HG03521 (cell line): Measurements from ENCODE around the gene IVL.

ENCODE experiments used
- ATAC-seq: cut with Tn5 transposase; IDR thresholded peaks from one replicate; pipeline ENCODE4 v1.9.1; 2021; ENCODE audit warnings: mild to moderate bottlenecking, moderate library complexity; ENCODE audit not compliant: unreplicated experiment

IVL gene

GRCh38 chr1:152886758-152887409 lies 21.5 kb upstream of the IVL start:
- no peak for ATAC-seq

DNA sequence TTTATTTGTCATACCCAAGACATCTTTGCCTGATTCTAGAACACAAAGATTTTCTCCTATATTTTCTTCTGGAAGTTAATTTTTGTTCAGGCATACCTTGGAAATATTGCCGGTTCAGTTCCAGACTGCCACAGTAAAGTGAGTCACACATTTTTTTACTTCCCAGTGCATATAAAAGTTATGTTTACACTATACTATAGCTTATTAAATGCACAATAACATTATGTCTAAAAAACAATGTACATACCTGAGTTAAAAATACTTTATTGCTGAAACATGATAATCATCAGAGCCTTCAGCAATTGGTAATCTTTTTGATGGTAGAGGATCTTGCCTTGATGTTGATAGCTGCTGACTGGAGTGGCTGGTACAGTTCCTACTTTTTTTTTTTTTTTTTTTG lies 20.2 kb upstream of the IVL start:
- no peak for ATAC-seq

DNA sequence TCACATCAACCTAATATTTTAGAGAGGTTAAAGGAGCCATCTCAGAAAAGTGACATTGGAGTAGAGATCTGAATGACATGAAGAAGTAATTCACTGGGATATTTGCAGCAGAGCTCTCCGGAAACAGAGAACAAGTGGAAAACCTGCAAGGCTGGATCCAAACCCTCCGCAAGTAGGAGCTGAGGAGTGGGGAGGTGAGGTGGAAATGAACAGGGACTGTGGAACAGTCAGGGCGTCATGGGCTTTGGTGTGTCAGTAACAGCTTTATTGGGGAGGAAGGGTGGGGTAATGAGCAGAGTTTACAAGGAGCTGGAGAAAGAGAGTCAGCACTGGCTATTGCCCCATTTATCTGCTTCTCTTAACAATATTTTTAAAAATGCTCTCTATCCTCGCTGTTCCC lies 9.3 kb upstream of the IVL start:
- ATAC-seq, result no peak

DNA sequence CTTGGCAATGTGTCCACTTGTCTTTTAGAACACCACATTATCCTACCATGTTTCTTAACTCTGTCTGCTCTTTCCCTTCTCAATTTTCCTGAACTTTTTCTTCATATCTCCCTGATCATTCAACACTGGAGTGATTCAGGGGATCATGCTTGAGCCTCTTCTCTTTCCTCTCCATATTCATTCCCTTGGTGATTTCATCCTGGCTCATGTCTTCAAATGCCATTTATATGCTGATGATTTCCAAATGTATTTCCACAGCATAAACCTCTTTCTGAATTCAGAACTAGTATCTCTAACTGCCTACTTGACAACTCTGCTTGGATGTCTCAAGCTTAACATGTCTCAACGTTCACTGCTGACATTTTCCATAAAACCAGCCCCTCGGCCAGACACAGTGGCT lies 8.5 kb upstream of the IVL start:
- ATAC-seq, result no peak

DNA sequence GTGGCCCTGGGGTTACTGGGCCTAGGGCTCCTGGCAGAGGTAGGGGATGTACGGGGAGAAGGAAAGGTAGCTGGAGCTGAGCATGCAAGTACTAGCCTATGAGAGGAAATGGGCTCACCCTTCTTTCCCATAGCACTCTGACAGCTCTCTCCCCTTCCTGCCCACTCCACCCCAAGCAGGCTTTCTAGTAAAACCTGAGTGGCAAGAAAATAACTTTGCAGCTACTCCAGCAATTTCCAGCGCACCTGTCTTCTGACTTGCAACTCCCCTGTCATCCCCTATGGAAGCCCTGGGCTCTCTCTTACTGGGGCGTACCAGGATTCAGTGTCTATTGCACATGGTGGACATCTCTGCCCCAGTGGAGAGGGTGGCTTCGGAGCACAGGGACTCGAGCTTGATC lies 6.7 kb upstream of the IVL start:
- ATAC-seq, result no peak

GRCh38 chr1:152902636-152903035 lies 5.7 kb upstream of the IVL start:
- no peak for ATAC-seq

DNA sequence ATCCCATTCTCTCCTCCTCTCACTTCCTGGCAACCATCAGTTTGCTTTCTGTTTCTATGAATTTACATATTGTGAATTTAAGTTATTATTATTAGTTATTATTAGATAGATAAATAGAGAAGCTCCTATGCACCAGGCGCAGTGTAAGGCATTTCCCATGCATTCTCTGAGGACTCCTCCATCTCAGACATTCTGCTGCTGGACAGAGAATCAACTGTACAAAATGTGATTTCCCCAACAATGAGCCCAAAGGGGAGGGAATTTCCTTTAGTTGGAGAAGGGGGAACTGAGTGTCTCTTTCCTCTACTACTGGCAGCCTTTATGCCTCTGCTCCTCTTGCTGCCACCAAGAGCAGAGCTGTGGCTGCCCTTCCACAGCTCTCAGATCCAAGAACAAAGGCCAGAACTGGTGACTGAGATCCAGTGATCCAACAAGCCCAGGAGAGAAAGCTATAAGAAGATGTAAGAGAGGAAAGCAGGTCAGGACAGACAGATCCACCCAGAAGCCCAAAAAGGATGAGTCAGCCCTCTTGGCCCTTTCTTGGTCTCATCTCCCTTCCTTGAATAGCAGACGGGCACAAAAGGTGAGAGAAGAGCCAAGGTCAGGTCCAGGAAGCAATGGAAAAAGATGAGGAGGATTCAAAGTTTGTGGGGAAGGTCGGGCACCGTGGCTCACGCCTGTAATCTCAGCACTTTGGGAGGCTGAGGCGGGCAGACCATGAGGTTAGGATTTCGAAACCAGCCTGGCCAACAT lies 3.5 kb upstream of the IVL start:
- ATAC-seq, result no peak

DNA sequence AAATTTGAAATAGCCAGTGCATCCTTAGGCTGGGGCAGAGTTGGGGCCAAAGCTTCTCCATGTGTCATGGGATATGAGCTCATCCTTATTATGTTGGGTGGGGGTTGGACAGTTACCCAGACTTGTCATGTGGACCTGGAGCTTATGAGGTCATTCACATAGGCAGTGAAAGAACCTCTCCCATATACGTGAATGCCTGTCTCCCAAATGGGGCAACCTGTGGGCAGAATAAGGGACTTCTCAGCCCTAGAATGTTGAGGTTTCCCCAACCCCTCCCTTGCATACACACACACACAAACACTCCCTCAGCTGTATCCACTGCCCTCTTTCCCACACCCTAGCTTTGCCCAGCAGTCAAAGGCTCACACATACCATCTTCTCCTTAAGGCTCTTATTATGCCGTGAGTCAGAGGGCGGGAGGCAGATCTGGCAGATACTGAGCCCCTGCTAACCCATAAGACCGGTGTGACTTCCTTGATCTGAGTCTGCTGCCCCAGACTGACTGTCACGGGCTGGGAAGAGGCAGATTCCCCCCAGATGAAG lies 2.3 kb upstream of the IVL start:
- ATAC-seq, result no peak

GRCh38 chr1:152909206-152909605 lies 860 bp downstream of the IVL start:
- ATAC-seq, result no peak

DNA sequence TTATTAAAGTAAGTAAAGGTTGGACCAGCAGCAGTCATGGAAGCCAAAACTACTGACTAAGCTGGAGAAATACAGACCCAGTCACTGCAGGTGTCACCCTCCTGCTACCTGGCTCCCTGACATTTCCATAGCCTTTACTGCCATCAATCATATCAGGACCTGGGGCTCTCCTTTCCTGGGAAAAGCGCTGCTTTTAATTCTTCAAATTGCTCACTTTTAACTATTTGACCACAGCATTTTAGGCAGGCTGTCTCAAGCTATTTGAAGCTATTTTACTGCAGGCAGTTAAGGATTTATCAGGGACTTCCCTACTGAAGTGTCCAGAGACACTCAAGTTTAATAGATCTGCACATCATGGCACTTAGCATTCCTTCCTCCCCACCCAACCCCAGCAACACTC lies 4.1 kb downstream of the IVL start:
- no peak for ATAC-seq

DNA sequence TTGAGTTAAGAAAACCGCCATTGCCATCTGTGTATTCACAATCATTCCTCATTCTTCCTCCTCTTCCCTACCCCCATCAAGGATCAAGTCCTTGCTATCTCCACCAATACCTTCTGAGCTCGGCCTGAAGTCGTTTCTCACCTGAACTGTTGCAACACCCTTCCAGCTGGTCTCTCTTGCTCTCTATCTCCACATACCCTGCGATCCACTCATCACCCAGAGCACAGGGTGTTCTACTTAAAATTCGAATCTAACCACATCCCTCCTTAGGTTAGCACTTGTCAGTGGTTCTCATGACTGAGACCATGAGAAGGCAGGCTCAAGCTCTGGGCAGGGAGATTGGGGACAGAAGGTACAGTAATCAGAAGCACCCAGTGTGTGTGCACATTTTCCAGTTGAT lies 4.6 kb downstream of the IVL start:
- ATAC-seq, result no peak

GRCh38 chr1:152917794-152918193 lies 9.4 kb downstream of the IVL start:
- no peak for ATAC-seq

- ATAC-seq, result no peak
Observed at GRCh38 chr1:152919071-152919470, 10.7 kb downstream of the IVL start.

DNA sequence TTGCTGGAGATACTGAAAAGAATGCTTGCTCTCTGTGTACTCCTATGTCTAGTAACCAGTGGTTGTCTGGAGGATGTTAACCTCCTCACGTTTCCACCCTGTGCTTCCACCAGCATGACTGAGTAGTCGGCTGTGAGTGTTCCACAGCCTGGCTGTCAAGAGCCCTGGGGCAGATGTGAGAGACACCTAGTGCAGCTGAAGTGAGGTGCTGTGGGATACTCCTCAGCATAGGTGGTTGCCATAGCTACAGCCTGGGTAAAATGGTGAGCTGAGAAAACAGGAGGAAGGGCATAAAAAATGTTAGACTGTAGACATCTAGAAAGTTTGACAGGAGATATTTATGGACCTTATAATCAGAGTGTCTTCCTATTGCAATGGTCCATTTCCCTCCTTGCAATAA lies 15.8 kb downstream of the IVL start:
- no peak for ATAC-seq

GRCh38 chr1:152926091-152926490 lies 17.7 kb downstream of the IVL start:
- no peak for ATAC-seq

GRCh38 chr1:152928671-152929070 lies 20.3 kb downstream of the IVL start:
- ATAC-seq, result no peak

- ATAC-seq, result no peak
Observed at GRCh38 chr1:152932170-152932811, 23.9 kb downstream of the IVL start.

DNA sequence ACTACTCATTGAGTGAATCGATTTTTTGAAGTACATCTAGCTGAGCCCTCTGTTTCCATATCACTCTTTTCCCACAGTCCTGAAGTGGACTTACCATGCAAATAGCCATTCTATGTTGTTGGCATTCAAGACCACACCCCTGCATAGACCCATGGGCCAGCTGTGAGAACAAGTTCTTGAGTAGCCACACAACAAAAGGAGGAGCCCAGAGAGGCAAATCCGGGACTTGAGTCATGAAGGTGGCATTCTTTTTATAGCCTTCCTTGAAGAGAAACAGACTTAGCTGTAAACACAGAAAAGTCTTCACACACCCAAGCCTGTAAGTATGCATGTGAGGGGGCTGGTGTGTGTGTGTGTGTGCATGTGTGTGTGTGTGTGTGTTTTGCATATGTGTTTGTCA lies 24.9 kb downstream of the IVL start:
- ATAC-seq, result no peak

GRCh38 chr1:152940614-152941013 lies 32.3 kb downstream of the IVL start:
- ATAC-seq, result no peak

DNA sequence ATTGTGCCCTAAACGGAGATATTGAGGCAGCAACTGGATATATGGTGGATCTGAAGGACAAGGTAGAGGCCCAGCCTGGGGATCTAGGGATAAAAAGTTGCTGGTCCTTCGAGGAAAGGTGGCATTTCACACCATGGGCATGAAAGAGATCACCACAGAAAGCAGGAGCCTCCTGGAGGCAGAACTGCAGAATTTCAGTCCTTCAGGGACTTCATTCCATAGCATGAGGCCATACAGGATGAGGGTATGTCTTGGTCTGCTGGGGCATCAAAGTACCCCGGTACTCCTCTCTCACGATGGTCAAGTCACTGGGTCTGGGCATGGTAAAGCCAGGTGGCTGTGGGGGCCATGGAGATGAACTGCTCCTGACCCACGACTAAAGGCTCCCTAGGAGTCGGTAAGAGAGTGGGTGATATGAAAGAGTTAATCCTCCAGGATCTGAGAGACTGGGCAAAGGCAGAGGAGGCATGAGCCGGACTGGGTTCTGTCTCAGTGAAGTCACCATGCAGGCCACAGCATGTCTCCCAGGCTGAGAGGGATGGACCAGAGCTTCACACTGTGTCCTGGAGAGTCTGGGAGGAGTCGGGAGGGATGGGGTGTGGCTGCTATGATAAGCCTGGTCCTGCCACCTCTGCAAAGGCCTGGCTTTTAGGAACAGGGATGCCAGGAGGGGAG lies 32.8 kb downstream of the IVL start:
- ATAC-seq, result no peak

DNA sequence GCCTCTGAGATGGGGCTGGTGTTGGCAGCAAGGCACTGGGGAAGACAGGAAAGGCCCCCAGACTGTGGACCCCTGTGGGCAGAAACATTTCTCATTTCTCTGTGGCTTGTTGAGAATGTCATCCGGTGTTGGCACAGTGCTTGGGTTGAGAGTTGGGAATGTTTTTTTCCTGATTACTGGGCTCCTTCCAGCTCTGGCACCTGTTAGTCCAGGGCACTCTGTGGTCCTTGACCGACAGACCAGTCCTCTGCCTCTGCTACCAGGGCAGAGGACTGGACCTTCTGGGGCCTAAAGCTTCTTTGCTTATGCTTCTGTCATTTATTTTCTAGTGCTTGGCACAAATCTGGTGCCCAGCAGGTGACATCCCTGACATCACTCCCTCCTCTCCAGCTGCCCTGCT lies 33.8 kb downstream of the IVL start:
- ATAC-seq, result no peak
